Heart left ventricle (tissue), 16 donors: Measurements from ENCODE around the gene SLC38A5. TPM values are rescaled to one million over a fixed set of nuclear protein-coding genes. Genes with fewer than 3 reads are reported as not detected.

Experiments used
- ATAC-seq, 4 donors: fragments of 200-7000 bp; cut with Tn5 transposase; one replicate each; pipeline ENCODE4 v1.9.1; 2020 to 2022; ENCODE audit warnings: moderate library complexity in 4 of 4, mild to moderate bottlenecking in 3 of 4, moderate number of reproducible peaks in 1 of 4
- DNase-seq, 5 donors: peaks; one replicate each; pipeline ENCODE4 v3.0.0-alpha.2; 2020
- H3K27ac ChIP-seq, 12 donors: fragments of 200-600 bp; sonication (generic) in 4 of 12; one replicate each; pipeline versions ENCODE4 v1.5.0 to v1.8.0; 2016 to 2022; ENCODE audit warnings: mild to moderate bottlenecking in 2 of 12
- H3K27me3 ChIP-seq, 9 donors: fragments of 200-600 bp; sonication (generic) in 2 of 9; one replicate each; pipeline versions ENCODE4 v1.5.1 to v1.8.0; 2016 to 2022; ENCODE audit warnings: mild to moderate bottlenecking in 3 of 9
- H3K36me3 ChIP-seq, 9 donors: fragments of 200-600 bp; sonication (generic) in 2 of 9; one replicate each; pipeline versions ENCODE4 v1.5.0 to v1.8.0; 2018 to 2022; ENCODE audit warnings: mild to moderate bottlenecking in 2 of 9
- H3K4me1 ChIP-seq, 12 donors: fragments of 200-600 bp; sonication (generic) in 4 of 12; one replicate each; pipeline versions ENCODE4 v1.5.0 to v1.8.0; 2016 to 2022; ENCODE audit warnings: mild to moderate bottlenecking in 3 of 12
- H3K4me3 ChIP-seq, 12 donors: fragments of 200-600 bp; sonication (generic) in 4 of 12; one replicate each; pipeline versions ENCODE4 v1.5.0 to v1.8.0; 2017 to 2022; ENCODE audit warnings: mild to moderate bottlenecking in 9 of 12, moderate library complexity in 4 of 12
- H3K9me3 ChIP-seq, 12 donors: fragments of 200-600 bp; sonication (generic) in 4 of 12; one replicate each; pipeline versions ENCODE4 v1.5.0 to v1.8.0; 2016 to 2022; ENCODE audit warnings: mild to moderate bottlenecking in 1 of 12
- CTCF ChIP-seq, 12 donors: fragments of 200-600 bp; sonication (generic) in 4 of 12; IDR thresholded peaks; one replicate each; pipeline versions ENCODE4 v1.5.0 to v1.8.0; 2018 to 2022; ENCODE audit warnings: antibody characterized with exemption in 12 of 12, mild to moderate bottlenecking in 5 of 12
- POLR2A ChIP-seq, 2 donors: fragments of 450-650 bp; IDR thresholded peaks; one replicate each; pipeline ENCODE4 v1.6.1; 2017; ENCODE audit warnings: antibody characterized with exemption in 2 of 2, mild to moderate bottlenecking in 2 of 2, moderate library complexity in 2 of 2
- WGBS, 4 donors: extraction: QIAGEN DNeasy Blood & Tissue Kit in 2 of 4; methylation state at CpG; one replicate each; pipeline versions ENCODE4 v1.1.5 to v1.1.7; 2013 to 2018; 5-methylcytosine and 5-hydroxymethylcytosine counted together
- intact Hi-C, 10 donors: fragments of 100-400 bp; cut with DNase I; formaldehyde crosslinking; loops; one replicate each; pipeline versions ENCODE4 v1.11.1 to v1.14.2; 2022
- polyA plus RNA-seq, 2 donors: library from polyadenylated mRNA; stranded (reverse); fragments of 200-250 nt; gene quantifications; one replicate each; pipeline ENCODE4 v1.2.3, GENCODE V29; 2013
- total RNA-seq, 9 donors: library from RNA; depleted of rRNA in 2 of 9; stranded (reverse); fragments of >200 nt in 2 of 9; fragmentation: NEBNext Ultra II Directional in 3 of 9; extraction: Animal tissue kit (Norgen Biotek cat#: 25700) in 3 of 9; gene quantifications; one replicate each; pipeline versions ENCODE4 v1.1.0 to v1.2.4, GENCODE V29; 2016 to 2023
- donor health status: ischemic (EF 13 %, LVEDD 7.1; RV severe dilation, severe dysfunction).
- donor health status: healthy with polysubstance abuse.
- donor health status: DM: no; HTN: yes; CAD: no.
- donor health status: DM: no; HTN: no; CAD: no.
- donor health status: ischemic (EF 25% LVEDD 6.9; RV normal size, moderate dysfunction).
- donor health status: ischemic (EF 25% LVEDD 5.7; RV mildly dilated, moderate dysfunction).
- donor health status: healthy.
- donor health status: DM: yes; HTN: yes; CAD: no.
- donor health status: ischemic (EF 35%, LVEDD 5.7; RV mildly dilated, moderate dysfunction).
- donor health status: nonischemic (EF 11% LVEDD 7.7; RV severe dilation, severe dysfunction).
- donor health status: DM: yes; HTN: yes; CAD: no.
- donor health status: PGD.
- donor health status: ischemic (EF 29% LVEDD 5.4; RV normal size, mild dysfunction).
- donor health status: nonischemic (EF 23%, LVEDD 6.1; RV moderate dilation, normal function).

SLC38A5 gene
- total and polyA plus RNA-seq, 11 donors, result 0.52 to 22.3 (median 1.8) TPM

- peaks cover 0 to 5% (median 0%) of the 10 kb centered on the region in 12 donors for H3K9me3 ChIP-seq
- H3K4me3 ChIP-seq, result no peak overlapping the region
- 83 to 94% (median 86%) methylated on average over 9 of the region's 9 CpGs for WGBS, 4 donors
- no peak for DNase-seq
- peaks cover 0 to 10% (median 0%) of the 10 kb centered on the region in 9 donors for H3K36me3 ChIP-seq
- no peak overlapping the region for H3K27ac ChIP-seq
- no peaks in the 10 kb centered on the region for H3K27me3 ChIP-seq
- intact Hi-C loops, result no loop called here
- no peak for TF ChIP-seq POLR2A (IDR thresholded peaks at IDR 0.05)
- no peak for TF ChIP-seq CTCF (IDR thresholded peaks at IDR 0.05)
- no peaks in the 10 kb centered on the region for H3K4me1 ChIP-seq
- no peak for ATAC-seq
Measured at GRCh38 chrX:48489296-48489695, 19.2 kb upstream of the SLC38A5 start.

- H3K27me3 ChIP-seq, result no peaks in the 10 kb centered on the region
- H3K36me3 ChIP-seq, result peaks cover 0 to 19% (median 7%) of the 10 kb centered on the region in 9 donors
- H3K4me3 ChIP-seq, result no peak overlapping the region
- peaks cover 0 to 5% (median 0%) of the 10 kb centered on the region in 12 donors for H3K9me3 ChIP-seq
- ATAC-seq (no peak), DNase-seq (no peak)
- TF ChIP-seq CTCF (IDR thresholded peaks at IDR 0.05) (no peak), POLR2A (IDR thresholded peaks at IDR 0.05) (no peak)
- H3K27ac ChIP-seq, result no peak overlapping the region
- no peaks in the 10 kb centered on the region for H3K4me1 ChIP-seq
- intact Hi-C loops, result no loop called here
- 81 to 89% (median 86%) methylated on average over 3 of the region's 3 CpGs for WGBS, 4 donors
Measured at GRCh38 chrX:48488034-48488433, 18.0 kb upstream of the SLC38A5 start.

GRCh38 chrX:48487362-48487798 is 17.3 kb upstream of the SLC38A5 start:
- ATAC-seq (no peak), DNase-seq (no peak)
- Histone ChIP-seq H3K9me3 (peaks cover 0 to 5% (median 0%) of the 10 kb centered on the region in 12 donors), H3K4me3 (no peak overlapping the region), H3K27me3 (no peaks in the 10 kb centered on the region), H3K36me3 (peaks cover 0 to 25% (median 11%) of the 10 kb centered on the region in 9 donors), H3K27ac (no peak overlapping the region), H3K4me1 (no peaks in the 10 kb centered on the region)
- TF ChIP-seq CTCF (IDR thresholded peaks at IDR 0.05), result no peak
- intact Hi-C loops, result no loop called here
- WGBS, 4 donors, result 54 to 89% (median 81%) methylated on average over 4 to 10 of the region's 10 CpGs

GRCh38 chrX:48482526-48482925 is 12.5 kb upstream of the SLC38A5 start:
- TF ChIP-seq CTCF (IDR thresholded peaks at IDR 0.05), result no peak
- TF ChIP-seq POLR2A (IDR thresholded peaks at IDR 0.05), result no peak
- Histone ChIP-seq H3K4me3 (no peak overlapping the region), H3K27ac (no peak overlapping the region), H3K9me3 (no peaks in the 10 kb centered on the region), H3K36me3 (peaks cover 0 to 32% (median 16%) of the 10 kb centered on the region in 9 donors), H3K4me1 (no peaks in the 10 kb centered on the region), H3K27me3 (no peaks in the 10 kb centered on the region)
- WGBS, 4 donors, result 66 to 86% (median 76%) methylated on average over 5 to 7 of the region's 7 CpGs
- ATAC-seq (no peak), DNase-seq (no peak)
- intact Hi-C loops, result no loop called here
